K562 (cell line): ENCODE measurements around the gene NEMP1. TPM values are rescaled to one million over a fixed set of nuclear protein-coding genes. Genes with fewer than 3 reads are reported as not detected.

Source experiments
- C11orf30 ChIP-seq: fragments of 450-650 bp; IDR thresholded peaks from 2 replicates; pipeline ENCODE4 v1.6.1; 2016; ENCODE audit warnings: low read depth, mild to moderate bottlenecking
- E2F5 ChIP-seq: sonication (generic); formaldehyde crosslinking; IDR thresholded peaks from 2 replicates; pipeline ENCODE4 v1.8.0; 2022; ENCODE audit warnings: mild to moderate bottlenecking, missing genetic modification reagents
- FOXM1 ChIP-seq, 2 experiments: fragments of 450-650 bp in 1 of 2; sonication (generic) in 1 of 2; formaldehyde crosslinking in 1 of 2; IDR thresholded peaks; 2 replicates each; pipeline versions ENCODE4 v1.6.1 to v1.9.0; 2017 to 2022; ENCODE audit warnings: low read depth in 2 of 2, mild to moderate bottlenecking in 2 of 2, missing genetic modification reagents in 1 of 2, moderate library complexity in 1 of 2
- JUND ChIP-seq, 2 experiments: IDR thresholded peaks; 2 replicates in 1 of 2; 3 replicates in 1 of 2; pipeline ENCODE4 v1.6.1; 2011; ENCODE audit warnings: borderline replicate concordance in 2 of 2, low read depth in 2 of 2, low read length in 2 of 2, improper control_type of control experiment in 1 of 2, missing biosample characterization in 1 of 2, missing genetic modification characterization in 1 of 2, missing genetic modification reagents in 1 of 2
- MED1 ChIP-seq: sonication (generic); formaldehyde crosslinking; IDR thresholded peaks from 2 replicates; pipeline ENCODE4 v1.8.1; 2023; ENCODE audit warnings: missing genetic modification reagents, borderline replicate concordance
- MNT ChIP-seq, 2 experiments: fragments of 450-650 bp; conservative IDR thresholded peaks; 2 replicates each; pipeline ENCODE4 v1.6.1; 2017; ENCODE audit warnings: mild to moderate bottlenecking in 2 of 2, moderate library complexity in 2 of 2
- POLR3A ChIP-seq: IDR thresholded peaks from 2 replicates; pipeline ENCODE4 v1.6.1; 2011; ENCODE audit warnings: borderline replicate concordance, mild to moderate bottlenecking, moderate library complexity; ENCODE audit not compliant: insufficient read length, insufficient read depth; ENCODE audit errors: extremely low read depth
- SRSF1 ChIP-seq: fragments of 200-400 bp; formaldehyde crosslinking; IDR thresholded peaks from 2 replicates; pipeline ENCODE4 v1.6.1; 2017; ENCODE audit warnings: mild to moderate bottlenecking, low read depth, low read length, moderate library complexity
- SRSF9 ChIP-seq: fragments of 200-400 bp; formaldehyde crosslinking; IDR thresholded peaks from 2 replicates; pipeline ENCODE4 v1.6.1; 2017; ENCODE audit warnings: low read depth, low read length, borderline replicate concordance
- TBP ChIP-seq: optimal IDR thresholded peaks from 2 replicates; pipeline ENCODE3; 2011; ENCODE audit warnings: low read depth, low read length, improper control_type of control experiment
- THAP12 ChIP-seq: fragments of 250-450 bp; sonication (Bioruptor Pico); IDR thresholded peaks from 2 replicates; pipeline ENCODE4 v1.9.0; 2021; ENCODE audit warnings: mild to moderate bottlenecking, inconsistent platforms
- XRCC5 ChIP-seq: fragments of 200-400 bp; formaldehyde crosslinking; IDR thresholded peaks from 2 replicates; pipeline ENCODE4 v1.6.1; 2017; ENCODE audit warnings: low read depth, mild to moderate bottlenecking, low read length
- ZNF174 ChIP-seq: fragments of 250-450 bp; sonication (Bioruptor Pico); IDR thresholded peaks from 2 replicates; pipeline ENCODE4 v1.4.0; 2020; ENCODE audit warnings: mild to moderate bottlenecking
- ZNF444 ChIP-seq: fragments of 250-450 bp; sonication (Bioruptor Pico); IDR thresholded peaks from 2 replicates; pipeline ENCODE4 v1.4.0; 2020; ENCODE audit warnings: mild to moderate bottlenecking, moderate library complexity
- polyA plus RNA-seq, 8 experiments: library from polyadenylated mRNA; depleted of rRNA in 4 of 8; stranded (reverse) in 5 of 8; unstranded in 3 of 8; fragments of >200 nt; fragmentation: Nextera tagmentation in 2 of 8; fragmentation: Illumina TruSeq in 1 of 8; extraction: Ambion mirVana in 2 of 8; extraction: Trizol in 1 of 8; gene quantifications; 2 replicates each; pipeline versions ENCODE4 v1.2.1 to v1.2.3, GENCODE V29; 2011 to 2014; ENCODE audit warnings: inconsistent platforms in 1 of 8, missing spikeins in 1 of 8
- total RNA-seq, 7 experiments: library from RNA; depleted of rRNA in 6 of 7; stranded (reverse); fragments of >200 nt in 6 of 7; fragmentation: Illumina TruSeq in 2 of 7; extraction: Trizol in 2 of 7; gene quantifications; 2 replicates each; pipeline versions ENCODE4 v1.2.1 to v1.2.3, GENCODE V29; 2011 to 2021; ENCODE audit warnings: low replicate concordance in 1 of 7
- TF ChIP-seq, protein P1 (sequence below): fragments of 450-650 bp; IDR thresholded peaks from 2 replicates; pipeline ENCODE4 v1.6.1; 2016; ENCODE audit warnings: borderline replicate concordance
- TF ChIP-seq, protein P2 (sequence below): fragments of 250-450 bp; sonication (Bioruptor Pico); IDR thresholded peaks from 2 replicates; pipeline ENCODE4 v1.5.0; 2020; ENCODE audit warnings: mild to moderate bottlenecking, borderline replicate concordance

NEMP1 gene
- total and polyA plus RNA-seq, 9 of the 15 experiments (the other 6 are each of a cell fraction or from before 2014, with no cell fraction given), result 9.5 to 82.2 (median 41.2) TPM

GRCh38 chr12:57027011-57027804, 51.4 kb downstream of the NEMP1 start (continued):
- TF ChIP-seq JUND (IDR thresholded peaks at IDR 0.05; ENCODE audit: borderline replicate concordance, low read depth, low read length) (no peak), JUND (tag; IDR thresholded peaks at IDR 0.05; ENCODE audit: borderline replicate concordance, low read depth, low read length) (no peak; the same call in 2 of the 3 replicates), MNT (conservative IDR thresholded peaks at IDR 0.05) (peak; percentile 83 to 91), SRSF9 (no peak), ZNF444 (CRISPR knock-in tag) (no peak), E2F5 (no peak), C11orf30 (no peak), TBP (no peak), ZNF174 (no peak), MED1 (no peak), POLR3A (no peak), SRSF1 (no peak), THAP12 (no peak), XRCC5 (no peak), FOXM1 (IDR thresholded peaks at IDR 0.05; ENCODE audit: low read depth) (no peak), FOXM1 (CRISPR knock-in tag; IDR thresholded peaks at IDR 0.05; ENCODE audit: low read depth) (no peak)
- TF ChIP-seq, protein P1, sequence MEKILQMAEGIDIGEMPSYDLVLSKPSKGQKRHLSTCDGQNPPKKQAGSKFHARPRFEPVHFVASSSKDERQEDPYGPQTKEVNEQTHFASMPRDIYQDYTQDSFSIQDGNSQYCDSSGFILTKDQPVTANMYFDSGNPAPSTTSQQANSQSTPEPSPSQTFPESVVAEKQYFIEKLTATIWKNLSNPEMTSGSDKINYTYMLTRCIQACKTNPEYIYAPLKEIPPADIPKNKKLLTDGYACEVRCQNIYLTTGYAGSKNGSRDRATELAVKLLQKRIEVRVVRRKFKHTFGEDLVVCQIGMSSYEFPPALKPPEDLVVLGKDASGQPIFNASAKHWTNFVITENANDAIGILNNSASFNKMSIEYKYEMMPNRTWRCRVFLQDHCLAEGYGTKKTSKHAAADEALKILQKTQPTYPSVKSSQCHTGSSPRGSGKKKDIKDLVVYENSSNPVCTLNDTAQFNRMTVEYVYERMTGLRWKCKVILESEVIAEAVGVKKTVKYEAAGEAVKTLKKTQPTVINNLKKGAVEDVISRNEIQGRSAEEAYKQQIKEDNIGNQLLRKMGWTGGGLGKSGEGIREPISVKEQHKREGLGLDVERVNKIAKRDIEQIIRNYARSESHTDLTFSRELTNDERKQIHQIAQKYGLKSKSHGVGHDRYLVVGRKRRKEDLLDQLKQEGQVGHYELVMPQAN, result no peak
- TF ChIP-seq, protein P2, sequence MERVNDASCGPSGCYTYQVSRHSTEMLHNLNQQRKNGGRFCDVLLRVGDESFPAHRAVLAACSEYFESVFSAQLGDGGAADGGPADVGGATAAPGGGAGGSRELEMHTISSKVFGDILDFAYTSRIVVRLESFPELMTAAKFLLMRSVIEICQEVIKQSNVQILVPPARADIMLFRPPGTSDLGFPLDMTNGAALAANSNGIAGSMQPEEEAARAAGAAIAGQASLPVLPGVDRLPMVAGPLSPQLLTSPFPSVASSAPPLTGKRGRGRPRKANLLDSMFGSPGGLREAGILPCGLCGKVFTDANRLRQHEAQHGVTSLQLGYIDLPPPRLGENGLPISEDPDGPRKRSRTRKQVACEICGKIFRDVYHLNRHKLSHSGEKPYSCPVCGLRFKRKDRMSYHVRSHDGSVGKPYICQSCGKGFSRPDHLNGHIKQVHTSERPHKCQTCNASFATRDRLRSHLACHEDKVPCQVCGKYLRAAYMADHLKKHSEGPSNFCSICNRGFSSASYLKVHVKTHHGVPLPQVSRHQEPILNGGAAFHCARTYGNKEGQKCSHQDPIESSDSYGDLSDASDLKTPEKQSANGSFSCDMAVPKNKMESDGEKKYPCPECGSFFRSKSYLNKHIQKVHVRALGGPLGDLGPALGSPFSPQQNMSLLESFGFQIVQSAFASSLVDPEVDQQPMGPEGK (CRISPR knock-in tag), result no peak
